Type B pancreatic cell (in vitro differentiated cells): ENCODE measurements around the gene AMPD2. TPM values are rescaled to one million over a fixed set of nuclear protein-coding genes. Genes with fewer than 3 reads are reported as not detected.

Experiments used
- DNase-seq: peaks from one replicate; pipeline ENCODE4 v3.0.0; 2021; ENCODE audit warnings: mixed read lengths; ENCODE audit not compliant: unreplicated experiment; ENCODE audit errors: extremely low spot score
- H3K27ac Mint-ChIP-seq: 2 replicates; pipeline ENCODE4 v1.8.0; 2021; ENCODE audit warnings: mild to moderate bottlenecking, mixed read lengths
- H3K27me3 Mint-ChIP-seq: 2 replicates; pipeline ENCODE4 v1.8.0; 2021; ENCODE audit warnings: mixed read lengths
- H3K36me3 Mint-ChIP-seq: 2 replicates; pipeline ENCODE4 v1.8.0; 2021; ENCODE audit warnings: mixed read lengths
- H3K4me1 Mint-ChIP-seq: one replicate; pipeline ENCODE4 v1.8.0; 2021; ENCODE audit warnings: mixed read lengths; ENCODE audit not compliant: unreplicated experiment
- H3K4me3 Mint-ChIP-seq: 2 replicates; pipeline ENCODE4 v1.8.0; 2021; ENCODE audit warnings: mild to moderate bottlenecking, mixed read lengths
- H3K9me3 Mint-ChIP-seq: 2 replicates; pipeline ENCODE4 v1.8.0; 2021; ENCODE audit warnings: mixed read lengths
- total RNA-seq: library from RNA; stranded (reverse); gene quantifications from 2 replicates; pipeline ENCODE4 v1.2.1, GENCODE V29; 2021; ENCODE audit warnings: low replicate concordance
- TF ChIP-seq, protein P1 (sequence below): fragments of 200-600 bp; sonication (generic); conservative IDR thresholded peaks from 2 replicates; pipeline ENCODE4 v1.5.0; 2021; ENCODE audit warnings: antibody characterized with exemption, mild to moderate bottlenecking

The AMPD2 gene
- total RNA-seq, 1 donor from 2014 or later: 105 TPM

DNA sequence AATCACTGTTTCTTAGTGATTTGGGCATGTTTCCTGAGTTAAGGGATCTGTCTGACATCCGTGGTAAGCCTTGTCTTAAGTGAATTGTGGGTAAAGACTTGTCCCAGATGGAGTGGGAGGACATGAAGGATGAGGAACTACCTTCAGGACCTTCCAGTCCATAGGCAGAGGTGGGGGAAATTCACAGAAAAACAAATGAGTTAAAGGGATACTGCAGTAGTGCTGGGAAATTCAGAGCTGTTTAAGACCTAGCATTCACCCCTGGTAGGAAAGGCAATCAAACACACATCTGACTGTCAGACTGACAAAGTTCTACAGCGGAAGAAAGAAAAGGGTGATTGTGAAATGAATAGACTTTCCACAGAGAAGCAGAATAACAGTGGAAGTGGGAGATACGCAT is 3.2 kb upstream of the AMPD2 start:
- peaks cover 35% of the 10 kb centered on the region for H3K4me1 Mint-ChIP-seq
- H3K36me3 Mint-ChIP-seq: no peaks in the 10 kb centered on the region
- TF ChIP-seq, protein P1, sequence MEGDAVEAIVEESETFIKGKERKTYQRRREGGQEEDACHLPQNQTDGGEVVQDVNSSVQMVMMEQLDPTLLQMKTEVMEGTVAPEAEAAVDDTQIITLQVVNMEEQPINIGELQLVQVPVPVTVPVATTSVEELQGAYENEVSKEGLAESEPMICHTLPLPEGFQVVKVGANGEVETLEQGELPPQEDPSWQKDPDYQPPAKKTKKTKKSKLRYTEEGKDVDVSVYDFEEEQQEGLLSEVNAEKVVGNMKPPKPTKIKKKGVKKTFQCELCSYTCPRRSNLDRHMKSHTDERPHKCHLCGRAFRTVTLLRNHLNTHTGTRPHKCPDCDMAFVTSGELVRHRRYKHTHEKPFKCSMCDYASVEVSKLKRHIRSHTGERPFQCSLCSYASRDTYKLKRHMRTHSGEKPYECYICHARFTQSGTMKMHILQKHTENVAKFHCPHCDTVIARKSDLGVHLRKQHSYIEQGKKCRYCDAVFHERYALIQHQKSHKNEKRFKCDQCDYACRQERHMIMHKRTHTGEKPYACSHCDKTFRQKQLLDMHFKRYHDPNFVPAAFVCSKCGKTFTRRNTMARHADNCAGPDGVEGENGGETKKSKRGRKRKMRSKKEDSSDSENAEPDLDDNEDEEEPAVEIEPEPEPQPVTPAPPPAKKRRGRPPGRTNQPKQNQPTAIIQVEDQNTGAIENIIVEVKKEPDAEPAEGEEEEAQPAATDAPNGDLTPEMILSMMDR: no peak
- peak overlapping the region; percentile 46 for H3K4me3 Mint-ChIP-seq
- DNase-seq: no peak
- H3K27ac Mint-ChIP-seq: peak overlapping the region; percentile 50
- H3K9me3 Mint-ChIP-seq: no peaks in the 10 kb centered on the region
- H3K27me3 Mint-ChIP-seq: no peaks in the 10 kb centered on the region

DNA sequence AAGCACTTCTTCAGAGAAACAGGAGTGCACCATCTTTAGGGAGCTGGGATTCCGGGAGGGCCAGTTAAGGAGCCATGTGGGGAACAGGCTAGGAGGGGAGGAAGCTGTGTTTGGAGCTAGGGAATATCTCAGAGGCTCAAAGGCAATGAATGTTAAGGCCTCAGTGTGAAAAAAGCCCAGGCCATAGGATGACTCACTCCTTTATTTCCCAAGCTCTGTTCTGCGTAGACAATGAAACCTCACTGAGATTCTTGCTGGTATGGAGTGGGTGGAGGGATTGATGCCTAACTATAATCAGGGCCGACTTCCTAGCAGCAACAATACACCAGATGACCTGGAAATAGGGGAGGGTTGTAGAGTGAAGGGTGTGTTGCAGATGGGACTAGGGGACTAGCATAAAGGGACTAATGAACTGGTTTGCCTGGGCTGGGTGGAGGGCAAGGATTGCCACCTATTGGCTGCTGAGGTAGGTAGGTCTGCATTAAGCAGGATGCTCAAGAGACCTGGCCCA is 2.3 kb upstream of the AMPD2 start:
- no peak for DNase-seq
- Mint-ChIP-seq H3K36me3 (no peaks in the 10 kb centered on the region), H3K27ac (peak overlapping the region; percentile 50), H3K9me3 (no peaks in the 10 kb centered on the region), H3K4me1 (peaks cover 40% of the 10 kb centered on the region), H3K27me3 (no peaks in the 10 kb centered on the region), H3K4me3 (peak overlapping the region; percentile 24)
- TF ChIP-seq, protein P1: no peak

DNA sequence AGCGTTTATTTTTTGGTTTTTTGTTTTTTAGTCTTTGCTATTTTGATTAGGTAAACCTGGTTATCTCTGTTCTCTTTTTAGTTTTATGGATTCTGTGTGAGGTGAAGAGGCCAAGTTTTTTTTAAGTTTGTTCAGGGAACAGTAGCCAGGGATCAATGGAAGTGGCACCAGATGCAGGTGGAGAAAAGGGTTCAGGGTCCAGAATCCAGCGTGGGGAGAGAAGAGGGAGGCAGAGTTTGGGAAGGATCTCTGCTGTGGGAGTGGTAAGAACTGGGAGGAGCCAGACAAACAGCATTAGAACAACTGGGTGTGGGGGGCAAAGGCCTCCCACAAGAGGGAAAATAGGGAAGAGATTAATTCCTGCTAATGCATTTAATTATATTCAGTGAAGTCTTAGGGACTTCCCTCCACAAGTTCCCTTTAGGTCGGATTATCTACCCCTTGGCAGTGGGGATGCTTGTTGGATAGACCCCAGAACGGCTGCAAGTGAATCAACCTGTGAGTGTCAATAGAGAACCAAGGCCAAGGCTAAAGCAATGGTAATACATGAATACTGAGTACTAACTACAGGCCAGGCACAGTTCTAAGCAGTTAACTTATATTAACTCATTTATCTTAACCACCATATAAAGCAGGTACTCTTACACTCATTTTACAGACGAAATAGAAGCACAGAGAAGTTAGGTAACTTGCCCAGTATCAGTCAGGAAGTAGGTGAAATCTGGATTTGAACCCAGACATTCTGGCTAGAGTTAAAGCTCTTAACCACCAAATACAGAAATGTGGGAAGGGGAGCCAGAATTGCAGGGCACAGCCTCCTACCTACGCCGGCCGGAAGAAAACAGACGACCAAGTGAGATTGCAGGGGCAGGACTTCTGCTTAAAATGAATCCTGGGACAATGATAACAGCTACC is 719 bp upstream of the AMPD2 start:
- H3K9me3 Mint-ChIP-seq: no peaks in the 10 kb centered on the region
- no peaks in the 10 kb centered on the region for H3K36me3 Mint-ChIP-seq
- no peak for DNase-seq
- peaks cover 48% of the 10 kb centered on the region for H3K4me1 Mint-ChIP-seq
- H3K27me3 Mint-ChIP-seq: no peaks in the 10 kb centered on the region
- H3K4me3 Mint-ChIP-seq: peak overlapping the region; percentile 98
- H3K27ac Mint-ChIP-seq: peak overlapping the region; percentile 95
- TF ChIP-seq, protein P1: no peak

DNA sequence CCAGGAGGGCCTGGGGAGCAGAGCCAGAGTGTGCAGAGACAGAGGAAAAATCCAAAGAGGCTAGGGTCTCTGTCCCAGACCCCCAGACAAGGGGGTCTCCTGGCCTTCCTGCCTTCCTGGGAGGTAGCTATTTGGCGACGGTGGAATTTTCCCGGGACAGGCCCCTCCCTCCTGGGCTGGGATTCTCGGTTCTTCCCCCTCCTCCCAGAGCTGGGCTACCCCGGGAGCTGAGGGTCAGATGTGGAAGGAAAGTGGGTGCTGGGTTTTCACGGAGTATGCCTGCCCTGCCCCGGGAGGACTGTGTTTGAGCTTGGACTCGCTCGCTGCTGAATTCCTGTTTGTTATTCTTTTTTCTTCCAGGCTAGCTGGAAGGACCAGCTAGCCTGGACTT is 759 bp downstream of the AMPD2 start:
- no peak for DNase-seq
- TF ChIP-seq, protein P1: no peak
- Mint-ChIP-seq H3K4me1 (peaks cover 50% of the 10 kb centered on the region), H3K4me3 (peak overlapping the region; percentile 98), H3K36me3 (no peaks in the 10 kb centered on the region), H3K9me3 (no peaks in the 10 kb centered on the region), H3K27ac (peak overlapping the region; percentile 95), H3K27me3 (no peaks in the 10 kb centered on the region)

DNA sequence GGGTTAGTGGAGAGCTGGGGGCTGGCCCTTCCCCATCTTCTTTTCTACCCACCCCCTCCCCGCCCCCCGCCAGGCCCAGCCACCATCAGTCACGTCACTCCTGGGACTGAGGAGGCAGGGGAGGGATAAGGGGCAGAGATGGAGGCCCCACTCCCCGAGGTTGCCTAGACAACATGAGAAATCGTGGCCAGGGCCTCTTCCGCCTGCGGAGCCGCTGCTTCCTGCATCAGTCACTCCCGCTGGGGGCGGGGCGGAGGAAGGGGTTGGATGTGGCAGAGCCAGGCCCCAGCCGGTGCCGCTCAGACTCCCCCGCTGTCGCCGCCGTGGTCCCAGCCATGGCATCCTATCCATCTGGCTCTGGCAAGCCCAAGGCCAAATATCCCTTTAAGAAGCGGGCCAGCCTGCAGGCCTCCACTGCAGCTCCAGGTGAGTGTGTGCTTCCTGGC is 1.2 kb downstream of the AMPD2 start:
- DNase-seq: peak; percentile 90
- no peaks in the 10 kb centered on the region for H3K27me3 Mint-ChIP-seq
- TF ChIP-seq, protein P1: no peak
- H3K4me1 Mint-ChIP-seq: peaks cover 52% of the 10 kb centered on the region
- H3K36me3 Mint-ChIP-seq: no peaks in the 10 kb centered on the region
- peak overlapping the region; percentile 95 for H3K27ac Mint-ChIP-seq
- H3K9me3 Mint-ChIP-seq: no peaks in the 10 kb centered on the region
- H3K4me3 Mint-ChIP-seq: peak overlapping the region; percentile 98
